Body of pancreas (tissue), 4 donors: ENCODE measurements around the gene SCGN. TPM values are rescaled to one million over a fixed set of nuclear protein-coding genes. Genes with fewer than 3 reads are reported as not detected.

Source experiments
- ATAC-seq: fragments of 150-250 bp; one replicate; pipeline ENCODE4 v1.9.1; 2016
- DNase-seq, 4 donors: peaks; one replicate each; pipeline ENCODE4 v3.0.0-alpha.2; 2019
- H3K27ac ChIP-seq, 4 donors: fragments of 200-600 bp; sonication (generic); 1 replicate in 3 of 4; 2 replicates in 1 of 4; pipeline versions ENCODE4 v1.5.1 to v1.6.1; 2016 to 2019; ENCODE audit warnings: mild to moderate bottlenecking in 1 of 4, mixed read lengths in 1 of 4, moderate library complexity in 1 of 4
- H3K27me3 ChIP-seq, 2 donors: fragments of 200-600 bp; sonication (generic); one replicate each; pipeline ENCODE4 v1.6.0; 2016; ENCODE audit warnings: mild to moderate bottlenecking in 1 of 2
- H3K36me3 ChIP-seq, 2 donors: fragments of 200-600 bp; sonication (generic); replicated peaks in 1 of 2; 2 replicates each; pipeline ENCODE4 v1.5.1; 2016; ENCODE audit warnings: low read depth in 2 of 2; ENCODE audit not compliant: insufficient read depth in 1 of 2
- H3K4me1 ChIP-seq: fragments of 200-600 bp; sonication (generic); one replicate; pipeline ENCODE4 v1.6.0; 2016
- H3K4me3 ChIP-seq, 2 donors: fragments of 200-600 bp; sonication (generic); 1 replicate in 1 of 2; 2 replicates in 1 of 2; pipeline ENCODE4 v1.5.1; 2016 to 2019
- H3K9me3 ChIP-seq, 3 donors: fragments of 200-600 bp; sonication (generic); 1 replicate in 2 of 3; 2 replicates in 1 of 3; pipeline ENCODE4 v1.5.1; 2016
- POLR2A ChIP-seq, 3 donors: fragments of 450-650 bp; IDR thresholded peaks; one replicate each; pipeline ENCODE4 v1.6.1; 2016; ENCODE audit warnings: antibody characterized with exemption in 3 of 3, mild to moderate bottlenecking in 2 of 3
- WGBS, 2 donors: methylation state at CpG; one replicate each; pipeline ENCODE4 v1.1.5; 2017; 5-methylcytosine and 5-hydroxymethylcytosine counted together
- intact Hi-C: fragments of 100-400 bp; cut with DNase I; formaldehyde crosslinking; loops from one replicate; pipeline ENCODE4 v1.15.1; 2023
- total RNA-seq, 2 donors: library from RNA; depleted of rRNA; stranded (reverse); fragments of >200 nt; gene quantifications; one replicate each; pipeline ENCODE4 v1.1.0, GENCODE V29; 2016
- TF ChIP-seq, protein P1 (sequence below), 7 experiments: fragments of 450-650 bp in 4 of 7; fragments of 200-600 bp in 3 of 7; sonication (generic) in 3 of 7; IDR thresholded peaks; one replicate each; pipeline ENCODE4 v1.5.1; 2016 to 2019; ENCODE audit warnings: antibody characterized with exemption in 7 of 7

Gene SCGN
- total RNA-seq, 2 donors from 2014 or later: 26.7 to 38.1 TPM

DNA sequence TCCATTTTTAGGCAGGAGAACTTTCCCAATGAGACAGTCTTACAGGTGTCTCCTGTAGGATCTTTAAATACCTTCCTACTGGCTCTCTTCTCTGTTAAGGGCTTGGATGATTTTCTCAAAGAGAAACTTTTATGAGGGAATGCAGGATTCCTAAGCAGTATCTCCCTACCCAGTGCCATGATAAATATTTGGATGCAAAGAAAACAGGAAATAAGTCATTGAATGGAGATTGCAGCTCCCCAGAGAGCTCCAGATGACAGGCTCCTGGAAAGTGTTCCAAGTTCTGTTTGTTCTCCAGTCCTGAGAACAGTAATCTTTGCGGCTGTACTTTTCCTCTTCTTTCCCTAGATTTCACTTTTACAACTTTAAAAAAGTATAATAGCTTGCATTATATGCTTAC is 2.4 kb upstream of the SCGN start:
- no peak overlapping the region for H3K4me3 ChIP-seq
- no peaks in the 10 kb centered on the region for H3K9me3 ChIP-seq
- ATAC-seq (no peak), DNase-seq (no peak)
- intact Hi-C loops: no loop called here
- 10% methylated on average over 1 of the region's 1 CpG for WGBS, 2 donors
- H3K36me3 ChIP-seq: no peaks in the 10 kb centered on the region
- TF ChIP-seq, protein P1, sequence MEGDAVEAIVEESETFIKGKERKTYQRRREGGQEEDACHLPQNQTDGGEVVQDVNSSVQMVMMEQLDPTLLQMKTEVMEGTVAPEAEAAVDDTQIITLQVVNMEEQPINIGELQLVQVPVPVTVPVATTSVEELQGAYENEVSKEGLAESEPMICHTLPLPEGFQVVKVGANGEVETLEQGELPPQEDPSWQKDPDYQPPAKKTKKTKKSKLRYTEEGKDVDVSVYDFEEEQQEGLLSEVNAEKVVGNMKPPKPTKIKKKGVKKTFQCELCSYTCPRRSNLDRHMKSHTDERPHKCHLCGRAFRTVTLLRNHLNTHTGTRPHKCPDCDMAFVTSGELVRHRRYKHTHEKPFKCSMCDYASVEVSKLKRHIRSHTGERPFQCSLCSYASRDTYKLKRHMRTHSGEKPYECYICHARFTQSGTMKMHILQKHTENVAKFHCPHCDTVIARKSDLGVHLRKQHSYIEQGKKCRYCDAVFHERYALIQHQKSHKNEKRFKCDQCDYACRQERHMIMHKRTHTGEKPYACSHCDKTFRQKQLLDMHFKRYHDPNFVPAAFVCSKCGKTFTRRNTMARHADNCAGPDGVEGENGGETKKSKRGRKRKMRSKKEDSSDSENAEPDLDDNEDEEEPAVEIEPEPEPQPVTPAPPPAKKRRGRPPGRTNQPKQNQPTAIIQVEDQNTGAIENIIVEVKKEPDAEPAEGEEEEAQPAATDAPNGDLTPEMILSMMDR (IDR thresholded peaks at IDR 0.05): no peak
- TF ChIP-seq POLR2A (IDR thresholded peaks at IDR 0.05): no peak
- H3K4me1 ChIP-seq: peaks cover 6% of the 10 kb centered on the region
- no peaks in the 10 kb centered on the region for H3K27me3 ChIP-seq
- H3K27ac ChIP-seq: no peak overlapping the region

DNA sequence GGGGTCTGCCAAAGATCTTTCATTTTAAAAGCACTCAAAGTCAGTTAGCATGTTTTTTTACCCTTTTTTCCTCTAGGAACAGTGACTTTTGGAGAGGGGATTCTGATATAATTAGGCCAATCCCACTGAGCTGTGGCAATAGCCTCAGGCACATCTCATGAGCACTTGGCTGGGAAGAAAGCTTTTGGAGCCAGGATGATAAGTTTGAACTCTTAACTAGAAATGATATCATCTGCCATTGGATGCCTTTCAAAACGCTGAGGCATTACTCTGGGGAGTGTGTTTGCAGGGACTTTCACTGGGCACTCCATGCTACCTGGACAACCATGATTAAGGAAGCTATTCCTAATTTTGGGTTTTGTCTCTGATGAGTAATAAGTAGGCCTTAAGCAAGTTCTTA is 3.7 kb downstream of the SCGN start:
- TF ChIP-seq, protein P1 (IDR thresholded peaks at IDR 0.05): no peak
- no peak for TF ChIP-seq POLR2A (IDR thresholded peaks at IDR 0.05)
- intact Hi-C loops: no loop called here
- Histone ChIP-seq H3K27me3 (no peaks in the 10 kb centered on the region), H3K4me3 (no peak overlapping the region), H3K27ac (peak overlapping the region in 1 of 4 donors; percentile 21), H3K9me3 (no peaks in the 10 kb centered on the region), H3K36me3 (no peaks in the 10 kb centered on the region), H3K4me1 (peaks cover 31% of the 10 kb centered on the region)
- ATAC-seq (peak; percentile 47), DNase-seq (peak in 1 of 4 donors; percentile 23)
- 18 to 28% methylated on average over 1 of the region's 1 CpG for WGBS, 2 donors

GRCh38 chr6:25659633-25660368 is 7.8 kb downstream of the SCGN start:
- Histone ChIP-seq H3K9me3 (no peaks in the 10 kb centered on the region), H3K27me3 (no peaks in the 10 kb centered on the region), H3K36me3 (no peaks in the 10 kb centered on the region), H3K4me1 (peaks cover 67% of the 10 kb centered on the region), H3K4me3 (no peak overlapping the region), H3K27ac (peak overlapping the region; percentile 9 to 74 (median 40))
- intact Hi-C loops: no loop called here
- TF ChIP-seq, protein P1 (IDR thresholded peaks at IDR 0.05): no peak
- TF ChIP-seq POLR2A (IDR thresholded peaks at IDR 0.05): no peak
- 10 to 13% methylated on average over 4 of the region's 4 CpGs for WGBS, 2 donors
- DNase-seq: peak in 2 of 4 donors; percentile 24 to 31
- peak; percentile 54 for ATAC-seq

GRCh38 chr6:25660512-25660911 is 8.5 kb downstream of the SCGN start:
- no peaks in the 10 kb centered on the region for H3K9me3 ChIP-seq
- no peaks in the 10 kb centered on the region for H3K36me3 ChIP-seq
- H3K4me3 ChIP-seq: no peak overlapping the region
- DNase-seq: peak in 2 of 4 donors; percentile 20 to 38
- TF ChIP-seq POLR2A (IDR thresholded peaks at IDR 0.05): no peak
- TF ChIP-seq, protein P1 (IDR thresholded peaks at IDR 0.05): no peak
- peaks cover 69% of the 10 kb centered on the region for H3K4me1 ChIP-seq
- peak; percentile 58 for ATAC-seq
- H3K27ac ChIP-seq: peak overlapping the region; percentile 9 to 74 (median 40)
- no peaks in the 10 kb centered on the region for H3K27me3 ChIP-seq
- intact Hi-C loops: no loop called here
